Measurements from ENCODE around the gene ZGRF1.
"Not testable (repeated sequence)": the region's sequence is repeated elsewhere in the genome, so short reads cannot be mapped to it uniquely, and the experiment has no call there.

Gene ZGRF1

GRCh38 chr4:112633477-112634235 is 3.1 kb downstream of the ZGRF1 start:
- no peak for DNase-seq

- DNase-seq = no peak
Measured at GRCh38 chr4:112626228-112626627, 10.5 kb downstream of the ZGRF1 start.

GRCh38 chr4:112616984-112617383 is 19.7 kb downstream of the ZGRF1 start:
- DNase-seq = no peak

- not testable (repeated sequence) for DNase-seq
Measured at GRCh38 chr4:112612814-112613213, 23.9 kb downstream of the ZGRF1 start.

- peak; percentile 0 for DNase-seq
Measured at GRCh38 chr4:112604589-112604988, 32.1 kb downstream of the ZGRF1 start.

GRCh38 chr4:112594993-112595392 is 41.7 kb downstream of the ZGRF1 start:
- no peak for DNase-seq

GRCh38 chr4:112593438-112594133 is 43.1 kb downstream of the ZGRF1 start:
- no peak for DNase-seq

GRCh38 chr4:112592717-112593116 is 44.0 kb downstream of the ZGRF1 start:
- DNase-seq = no peak

- DNase-seq = no peak
Measured at GRCh38 chr4:112591593-112591992, 45.1 kb downstream of the ZGRF1 start.

- no peak for DNase-seq
Measured at GRCh38 chr4:112589206-112589605, 47.5 kb downstream of the ZGRF1 start.

GRCh38 chr4:112585977-112586736 is 50.6 kb downstream of the ZGRF1 start:
- DNase-seq = no peak

GRCh38 chr4:112567536-112567935 is 69.2 kb downstream of the ZGRF1 start:
- no peak for DNase-seq

- no peak for DNase-seq
Measured at GRCh38 chr4:112564706-112565270, 71.9 kb downstream of the ZGRF1 start.

- DNase-seq = no peak
Measured at GRCh38 chr4:112563431-112564200, 73.1 kb downstream of the ZGRF1 start.

- no peak for DNase-seq
Measured at GRCh38 chr4:112562254-112562879, 74.3 kb downstream of the ZGRF1 start.

- DNase-seq = no peak
Measured at GRCh38 chr4:112560084-112560483, 76.6 kb downstream of the ZGRF1 start.

GRCh38 chr4:112559053-112559452 is 77.7 kb downstream of the ZGRF1 start:
- DNase-seq = no peak

GRCh38 chr4:112557676-112558411 is 78.9 kb downstream of the ZGRF1 start:
- DNase-seq = no peak

GRCh38 chr4:112554271-112554670 is 82.4 kb downstream of the ZGRF1 start:
- not testable (repeated sequence) for DNase-seq

GRCh38 chr4:112552668-112553067 is 84.0 kb downstream of the ZGRF1 start:
- no peak for DNase-seq

GRCh38 chr4:112550728-112551127 is 86.0 kb downstream of the ZGRF1 start:
- DNase-seq = no peak

Measured in NCI-H2171 (cell line).